Measurements from ENCODE around the gene PYHIN1. TPM values are rescaled to one million over a fixed set of nuclear protein-coding genes. Genes with fewer than 3 reads are reported as not detected.

The PYHIN1 gene
- total RNA-seq, 1 donor from 2014 or later = not detected

DNA sequence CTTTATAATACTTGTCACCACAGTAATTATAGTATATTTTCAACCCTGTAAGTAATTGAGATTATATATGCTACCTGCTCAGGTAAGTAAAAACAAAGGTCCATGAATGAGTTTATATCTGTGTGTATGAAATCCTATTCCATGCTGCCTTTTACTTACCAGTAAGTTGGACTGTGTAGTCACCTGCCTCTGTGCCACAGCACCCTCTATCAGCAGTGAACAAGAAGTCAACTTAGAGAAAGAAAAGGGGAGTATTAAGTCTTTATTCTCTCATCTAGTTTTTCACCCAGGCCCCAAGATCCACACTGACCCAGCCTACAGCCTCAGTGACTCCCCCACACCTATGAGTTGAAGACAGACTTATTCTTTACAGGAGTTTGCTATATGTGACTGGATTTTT lies 41.5 kb downstream of the PYHIN1 start:
- no peak overlapping the region for H3K4me3 ChIP-seq (ENCODE audit: low read depth, low read length)
- DNase-seq (ENCODE audit: low read depth) = no peak
- TF ChIP-seq, protein P1, sequence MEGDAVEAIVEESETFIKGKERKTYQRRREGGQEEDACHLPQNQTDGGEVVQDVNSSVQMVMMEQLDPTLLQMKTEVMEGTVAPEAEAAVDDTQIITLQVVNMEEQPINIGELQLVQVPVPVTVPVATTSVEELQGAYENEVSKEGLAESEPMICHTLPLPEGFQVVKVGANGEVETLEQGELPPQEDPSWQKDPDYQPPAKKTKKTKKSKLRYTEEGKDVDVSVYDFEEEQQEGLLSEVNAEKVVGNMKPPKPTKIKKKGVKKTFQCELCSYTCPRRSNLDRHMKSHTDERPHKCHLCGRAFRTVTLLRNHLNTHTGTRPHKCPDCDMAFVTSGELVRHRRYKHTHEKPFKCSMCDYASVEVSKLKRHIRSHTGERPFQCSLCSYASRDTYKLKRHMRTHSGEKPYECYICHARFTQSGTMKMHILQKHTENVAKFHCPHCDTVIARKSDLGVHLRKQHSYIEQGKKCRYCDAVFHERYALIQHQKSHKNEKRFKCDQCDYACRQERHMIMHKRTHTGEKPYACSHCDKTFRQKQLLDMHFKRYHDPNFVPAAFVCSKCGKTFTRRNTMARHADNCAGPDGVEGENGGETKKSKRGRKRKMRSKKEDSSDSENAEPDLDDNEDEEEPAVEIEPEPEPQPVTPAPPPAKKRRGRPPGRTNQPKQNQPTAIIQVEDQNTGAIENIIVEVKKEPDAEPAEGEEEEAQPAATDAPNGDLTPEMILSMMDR (conservative IDR thresholded peaks at IDR 0.05; ENCODE audit: low read depth, low read length) = peak; percentile 38

DNA sequence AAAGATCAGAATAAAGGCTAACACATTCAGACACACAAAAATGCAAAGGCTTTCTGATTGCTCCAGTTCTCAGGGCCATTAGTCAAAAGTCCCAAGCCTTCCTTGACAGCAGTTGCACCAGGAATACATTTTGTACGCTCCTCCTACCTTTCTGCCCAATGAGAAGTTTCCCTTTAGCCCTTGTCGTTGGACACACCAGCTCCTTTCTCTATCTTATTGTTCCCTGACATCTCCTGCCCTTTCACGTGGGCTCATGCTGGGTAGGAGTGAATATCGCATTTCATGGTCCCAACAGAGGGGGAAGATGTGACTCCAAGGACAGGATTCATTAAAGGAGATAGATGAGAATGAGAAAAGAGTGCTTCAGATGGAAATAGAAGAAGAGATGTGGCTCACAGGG lies 44.9 kb downstream of the PYHIN1 start:
- no peak for DNase-seq (ENCODE audit: low read depth)
- no peak overlapping the region for H3K4me3 ChIP-seq (ENCODE audit: low read depth, low read length)
- TF ChIP-seq, protein P1 (conservative IDR thresholded peaks at IDR 0.05; ENCODE audit: low read depth, low read length) = no peak

DNA sequence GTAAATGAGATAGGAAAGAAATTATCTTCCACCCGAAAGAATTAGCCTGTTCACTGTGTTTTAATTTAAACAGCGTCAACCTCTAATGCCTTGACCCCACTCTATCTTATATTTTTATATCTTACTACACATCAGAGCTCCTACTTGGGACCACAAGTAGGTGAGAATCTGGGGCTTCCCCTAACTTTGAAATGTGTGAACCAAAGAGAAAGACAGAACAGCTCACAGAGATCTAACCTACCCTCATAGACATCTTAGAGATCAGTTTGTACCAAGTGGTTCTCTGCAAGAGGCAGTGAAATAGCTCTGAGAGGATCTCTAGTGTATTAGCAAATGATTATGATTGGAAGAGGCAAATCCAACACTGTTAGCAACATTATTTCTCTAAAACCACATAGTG lies 47.4 kb downstream of the PYHIN1 start:
- no peak for DNase-seq (ENCODE audit: low read depth)
- no peak overlapping the region for H3K4me3 ChIP-seq (ENCODE audit: low read depth, low read length)
- TF ChIP-seq, protein P1 (conservative IDR thresholded peaks at IDR 0.05; ENCODE audit: low read depth, low read length) = no peak

DNA sequence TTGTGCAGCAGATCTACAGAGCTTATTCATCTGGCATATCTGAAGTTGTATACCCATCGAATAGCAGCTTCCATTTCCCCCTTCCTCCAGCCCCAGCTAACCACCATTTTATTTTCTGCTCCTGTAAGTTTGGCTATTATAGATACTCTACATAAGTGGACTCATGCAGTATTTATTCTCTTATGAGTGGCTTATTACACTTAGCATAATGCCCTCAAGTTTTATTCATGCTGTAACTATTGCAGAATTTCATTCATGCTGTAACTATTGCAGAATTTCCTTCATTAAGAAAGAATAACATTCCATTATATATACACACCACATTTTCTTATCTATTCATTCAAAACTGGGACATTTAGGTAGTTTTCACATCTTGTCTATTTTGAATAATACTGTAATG lies 47.9 kb downstream of the PYHIN1 start:
- DNase-seq (ENCODE audit: low read depth) = no peak
- TF ChIP-seq, protein P1 (conservative IDR thresholded peaks at IDR 0.05; ENCODE audit: low read depth, low read length) = no peak
- no peak overlapping the region for H3K4me3 ChIP-seq (ENCODE audit: low read depth, low read length)

DNA sequence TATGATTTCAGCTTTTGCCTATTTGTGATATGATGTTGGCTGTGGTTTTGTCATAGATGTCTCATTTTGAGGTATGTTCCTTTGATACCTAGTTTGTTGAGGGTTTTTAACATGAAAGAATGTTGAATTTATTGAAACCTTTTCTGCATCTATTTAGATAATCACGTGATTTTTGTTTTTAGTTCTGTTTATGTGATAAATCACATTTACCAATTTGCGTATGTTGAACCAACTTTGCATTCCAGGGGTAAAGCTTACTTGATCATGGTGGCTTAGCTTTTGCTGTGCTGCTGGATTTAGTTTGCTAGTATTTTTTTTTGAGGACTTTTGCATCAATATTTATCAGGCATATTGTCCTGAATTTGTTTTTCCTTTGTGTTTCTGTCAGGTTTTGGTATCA lies 51.9 kb downstream of the PYHIN1 start:
- no peak for DNase-seq (ENCODE audit: low read depth)
- no peak overlapping the region for H3K4me3 ChIP-seq (ENCODE audit: low read depth, low read length)
- TF ChIP-seq, protein P1 (conservative IDR thresholded peaks at IDR 0.05; ENCODE audit: low read depth, low read length) = no peak

DNA sequence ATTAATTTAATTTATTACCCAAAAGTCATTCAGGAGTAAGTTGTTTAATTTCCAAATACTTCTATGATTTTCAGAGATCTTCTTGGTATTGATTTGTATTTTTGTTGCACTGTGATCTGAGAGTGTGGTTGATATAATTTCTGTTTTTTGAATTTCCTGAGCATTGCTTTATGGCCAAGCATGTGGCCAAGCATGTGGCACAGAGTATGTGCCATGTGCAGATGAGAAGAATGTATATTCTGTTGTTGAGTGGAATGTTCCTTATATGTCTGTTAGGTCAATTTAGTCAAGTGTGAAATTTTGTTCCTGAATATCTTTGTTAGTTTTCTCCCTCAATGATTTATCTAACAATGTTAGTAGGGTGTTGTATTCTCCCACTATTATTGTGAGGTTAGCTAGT lies 53.0 kb downstream of the PYHIN1 start:
- H3K4me3 ChIP-seq (ENCODE audit: low read depth, low read length) = no peak overlapping the region
- TF ChIP-seq, protein P1 (conservative IDR thresholded peaks at IDR 0.05; ENCODE audit: low read depth, low read length) = no peak

DNA sequence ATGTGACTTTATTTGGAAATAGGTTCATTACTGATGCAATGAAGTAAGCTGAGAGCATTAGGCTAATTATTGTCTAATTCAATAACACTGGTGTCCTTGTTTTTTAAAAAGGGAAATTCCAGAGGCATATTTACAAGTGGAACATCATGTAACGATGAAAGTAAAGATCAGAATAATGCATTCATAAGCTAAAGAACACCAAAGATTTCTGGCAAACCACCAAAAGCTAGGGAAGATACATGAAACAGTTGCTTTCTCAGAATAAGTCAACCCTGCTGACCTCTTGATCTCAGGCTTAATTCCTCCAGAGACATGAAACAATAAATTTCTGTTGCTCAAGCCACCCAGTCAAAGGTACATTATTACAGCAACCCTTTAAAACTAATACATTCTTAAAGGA lies 58.1 kb downstream of the PYHIN1 start:
- H3K4me3 ChIP-seq (ENCODE audit: low read depth, low read length) = no peak overlapping the region
- no peak for DNase-seq (ENCODE audit: low read depth)
- TF ChIP-seq, protein P1 (conservative IDR thresholded peaks at IDR 0.05; ENCODE audit: low read depth, low read length) = no peak

More for the DNA sequence above, 53.0 kb downstream of the PYHIN1 start:
- no peak for DNase-seq (ENCODE audit: low read depth)
